HG02840 (cell line): ENCODE measurements around the gene GPS2.

Experiments
- ATAC-seq: cut with Tn5 transposase; IDR thresholded peaks from one replicate; pipeline ENCODE4 v1.9.1; 2021; ENCODE audit warnings: mild to moderate bottlenecking, moderate library complexity, moderate number of reproducible peaks; ENCODE audit not compliant: unreplicated experiment, low FRiP score

The GPS2 gene

DNA sequence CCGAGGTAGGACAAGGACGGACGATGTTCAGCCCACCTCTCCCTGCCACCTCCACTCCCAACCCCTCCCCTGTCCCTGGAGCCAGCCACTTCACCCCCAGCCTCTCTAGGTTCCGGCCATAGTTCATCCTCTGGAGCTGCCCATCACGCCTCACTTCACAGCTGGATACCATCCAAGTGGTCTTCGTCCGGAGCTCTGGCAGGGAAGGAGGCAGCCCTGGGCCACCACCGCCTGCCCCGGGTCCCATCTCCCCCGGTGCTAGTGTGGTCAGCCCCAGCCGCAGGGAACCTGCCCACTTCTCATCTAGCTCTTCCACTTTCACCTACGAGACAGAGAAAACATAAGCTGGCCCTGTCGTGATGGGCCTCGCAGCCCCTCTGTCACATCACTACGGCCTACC is 6.3 kb upstream of the GPS2 start:
- ATAC-seq = no peak

GRCh38 chr17:7318121-7318860 is 3.1 kb upstream of the GPS2 start:
- no peak for ATAC-seq

GRCh38 chr17:7317161-7317803 is 2.1 kb upstream of the GPS2 start:
- no peak for ATAC-seq

GRCh38 chr17:7315570-7316235 is 543 bp upstream of the GPS2 start:
- no peak for ATAC-seq

DNA sequence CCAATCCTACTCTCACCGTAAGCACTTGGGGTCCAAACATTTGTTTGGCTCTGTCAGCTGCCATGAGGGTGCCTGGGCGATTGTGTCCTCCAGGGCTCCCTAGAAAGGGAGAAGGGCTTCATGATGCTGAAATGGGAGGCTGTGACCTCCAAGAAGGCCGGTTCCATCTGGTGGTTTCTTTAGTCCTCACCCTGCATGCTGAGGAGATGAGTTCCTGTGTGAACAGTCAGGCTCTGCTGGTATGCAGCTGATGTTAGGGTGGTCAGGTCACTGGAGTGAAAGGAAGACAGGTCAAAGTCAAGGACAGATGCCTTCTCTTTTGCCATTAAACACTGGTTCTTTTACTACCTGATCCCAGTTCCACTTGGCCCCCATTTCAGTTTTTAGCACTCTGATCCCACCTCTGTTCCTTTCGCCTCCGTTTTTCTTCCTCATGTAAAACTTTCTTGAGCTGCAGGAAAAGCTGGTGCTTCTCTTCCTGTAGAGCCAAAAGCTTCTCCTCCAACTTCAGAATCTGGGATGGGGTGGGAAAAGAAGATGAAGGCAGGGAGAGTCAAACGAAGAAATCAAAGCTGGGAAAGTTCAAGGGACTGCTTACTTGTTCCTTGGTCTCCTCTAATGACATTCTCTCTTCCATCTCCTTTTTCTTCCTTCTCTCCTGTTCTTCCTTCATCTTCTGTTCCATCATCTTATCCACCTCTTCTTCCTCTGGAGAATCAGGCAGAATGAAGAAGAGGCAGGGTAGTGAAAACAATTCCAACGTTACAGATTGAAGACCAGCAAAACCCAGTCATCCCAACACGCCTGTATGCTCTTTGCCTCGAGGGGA is 1.1 kb downstream of the GPS2 start:
- no peak for ATAC-seq

GRCh38 chr17:7313088-7313889 is 1.9 kb downstream of the GPS2 start:
- no peak for ATAC-seq

GRCh38 chr17:7312432-7313087 is 2.6 kb downstream of the GPS2 start:
- ATAC-seq = no peak

GRCh38 chr17:7311110-7311705 is 4.0 kb downstream of the GPS2 start:
- no peak for ATAC-seq

- no peak for ATAC-seq
These were observed 5.5 kb downstream of the GPS2 start for GRCh38 chr17:7309628-7310027.

- no peak for ATAC-seq
These were observed 6.3 kb downstream of the GPS2 start for GRCh38 chr17:7308625-7309433.

DNA sequence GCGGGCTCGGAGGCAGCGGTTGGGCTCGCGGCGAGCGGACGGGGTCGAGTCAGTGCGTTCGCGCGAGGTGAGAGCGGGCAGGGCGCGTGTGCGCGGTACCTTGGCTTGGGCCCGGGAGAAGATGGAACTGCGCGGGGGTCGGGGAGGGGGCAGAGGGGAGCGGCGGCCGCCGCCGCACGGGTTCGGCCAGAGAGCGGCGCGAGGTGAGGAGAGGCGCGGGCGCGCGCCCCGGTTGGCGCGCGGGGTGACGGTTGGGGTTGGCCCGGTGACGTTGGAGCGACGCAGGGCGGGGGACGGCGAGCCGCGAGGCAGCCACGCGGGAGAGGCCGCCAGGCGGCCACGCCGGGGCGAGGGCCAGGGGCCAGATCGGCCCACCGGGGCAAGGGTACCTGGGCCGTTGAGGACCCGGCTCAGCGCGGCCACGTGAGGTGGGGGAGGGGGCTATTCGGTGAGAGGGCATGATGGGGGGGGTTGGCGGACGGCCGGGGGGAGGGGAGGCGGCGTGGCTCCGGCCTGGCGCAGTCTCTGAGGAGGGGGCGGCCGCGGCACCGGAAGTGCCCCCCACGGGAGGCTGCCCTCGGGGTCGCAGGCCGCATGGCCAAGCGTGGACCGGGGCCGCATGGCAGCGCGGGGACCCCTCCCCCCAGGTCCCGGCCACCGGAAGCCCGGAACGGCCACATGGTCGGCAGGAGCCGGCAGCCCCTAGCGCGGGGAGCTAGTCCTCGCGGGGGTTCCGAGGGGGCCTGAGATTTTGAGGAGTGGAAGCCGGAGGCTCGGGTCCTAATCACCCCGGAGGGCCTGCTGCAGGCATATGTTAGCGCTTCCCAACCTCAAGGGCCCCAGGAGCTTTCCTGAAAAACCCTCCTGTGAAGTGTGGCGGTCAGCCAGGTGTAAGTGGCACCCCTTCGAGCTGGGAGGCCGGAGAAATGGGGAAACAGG is 7.2 kb downstream of the GPS2 start:
- ATAC-seq = no peak

DNA sequence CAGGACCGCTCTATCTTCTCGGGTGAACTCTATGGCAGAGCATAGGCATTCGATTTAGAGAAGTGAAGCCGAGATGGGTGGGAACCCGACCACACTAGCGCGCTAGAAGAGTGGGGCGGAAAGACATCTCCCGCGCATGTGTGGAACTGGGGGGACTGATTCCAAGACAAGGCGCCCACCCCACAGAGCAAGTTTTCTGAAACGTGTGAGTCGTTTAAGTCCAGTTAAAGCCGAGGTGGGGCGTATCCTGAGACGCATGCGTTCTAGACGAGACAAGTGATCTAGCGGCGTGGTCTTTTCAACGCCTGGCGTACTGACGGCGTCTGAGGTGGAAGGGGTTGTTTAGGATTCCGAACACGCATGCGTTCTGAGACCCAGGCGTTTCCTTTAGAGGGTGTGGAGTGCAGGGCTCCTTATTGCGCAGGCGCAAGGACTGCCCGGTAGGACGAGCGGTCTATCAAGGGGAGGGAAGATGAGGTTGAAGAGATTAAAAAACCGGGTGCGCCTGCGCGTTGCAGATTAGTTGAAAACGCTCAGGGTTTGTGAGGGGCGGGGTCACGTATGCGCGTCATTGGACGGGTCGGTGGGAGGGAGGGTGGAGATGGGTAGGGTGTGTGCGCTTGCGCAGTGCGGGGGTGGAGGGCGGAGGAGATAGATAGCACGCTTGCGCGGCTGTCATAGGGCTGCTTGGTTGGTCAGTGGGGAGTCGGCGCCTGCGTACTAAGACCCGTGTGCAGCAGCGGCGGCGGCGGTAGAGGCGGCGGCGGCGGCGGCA is 8.1 kb downstream of the GPS2 start, which contains the start of gene EIF5A:
TSS of gene EIF5A (plus strand) at position 718 of the 775 bp plus-strand sequence. CDS start 2,008 bp downstream, outside the sequence.
- ATAC-seq = peak; percentile 74

DNA sequence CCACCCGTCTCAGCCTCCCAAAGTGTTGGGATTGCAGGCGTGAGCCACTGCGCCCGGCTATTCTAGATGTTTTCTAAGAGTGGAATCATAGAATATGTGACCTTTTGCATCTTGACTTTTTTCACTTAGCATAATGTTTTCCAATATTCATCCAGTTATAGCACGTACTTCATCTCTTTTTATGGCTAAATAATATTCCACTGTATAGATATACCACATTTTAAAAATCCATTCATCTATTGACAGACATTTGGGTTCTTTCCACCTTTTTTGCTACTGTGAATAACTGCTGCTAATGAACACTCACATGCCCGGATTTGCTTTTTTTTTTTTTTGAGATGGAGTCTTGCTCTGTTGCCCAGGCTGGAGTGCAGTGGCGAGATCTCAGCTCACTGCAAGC is 11.0 kb downstream of the GPS2 start:
- no peak for ATAC-seq

GRCh38 chr17:7296189-7296861 is 18.8 kb downstream of the GPS2 start:
- ATAC-seq = no peak

- no peak for ATAC-seq
These were observed 19.7 kb downstream of the GPS2 start for GRCh38 chr17:7295230-7296180.
